C4-2B (cell line): ENCODE data around the gene C1QTNF1.

ENCODE experiments used
- H3K27ac ChIP-seq: fragments of 450-650 bp; 2 replicates; pipeline ENCODE4 v1.5.1; 2017
- ZFX ChIP-seq: fragments of 450-650 bp; IDR thresholded peaks from 2 replicates; pipeline ENCODE4 v1.6.1; 2017
- TF ChIP-seq, protein P1 (sequence below): fragments of 450-650 bp; conservative IDR thresholded peaks from 2 replicates; pipeline ENCODE4 v1.5.1; 2017; ENCODE audit warnings: mild to moderate bottlenecking

Gene C1QTNF1

DNA sequence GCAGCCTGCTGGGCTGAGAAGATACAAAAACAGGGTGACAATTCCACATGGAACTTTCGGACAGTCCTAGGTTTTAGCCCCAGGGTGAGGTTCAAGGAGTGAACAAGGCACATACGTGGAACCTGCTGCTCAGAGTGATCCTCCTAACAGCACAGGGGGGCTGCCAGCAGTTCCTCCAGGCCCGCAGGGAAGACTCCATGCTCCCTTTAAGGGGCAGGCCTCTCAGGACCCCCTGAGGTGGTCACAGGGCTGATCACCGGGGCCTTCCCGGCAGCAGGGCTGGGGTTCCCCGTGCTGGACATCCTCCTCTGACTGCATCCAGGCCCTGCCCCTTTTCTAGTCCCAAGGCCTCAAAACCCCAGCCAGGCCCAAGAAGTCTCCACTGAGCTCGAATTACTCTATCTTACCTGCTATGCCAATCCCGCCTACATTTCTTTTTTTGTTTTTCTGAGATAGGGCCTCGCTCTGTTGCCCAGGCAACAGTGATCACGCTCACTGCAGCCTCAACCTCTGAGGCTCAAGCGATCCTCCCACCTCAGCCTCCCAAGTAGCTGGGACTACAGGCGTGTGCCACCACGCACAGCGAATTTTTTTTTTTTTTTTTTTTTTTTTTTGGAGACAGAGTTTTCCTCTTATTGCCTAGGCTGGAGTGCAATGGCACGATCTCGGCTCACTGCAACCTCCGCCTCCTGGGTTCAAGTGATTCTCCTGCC is 24.8 kb upstream of the C1QTNF1 start:
- H3K27ac ChIP-seq = peak overlapping the region; percentile 89
- TF ChIP-seq ZFX = no peak; the same call in 1 of the 2 replicates
- TF ChIP-seq, protein P1, sequence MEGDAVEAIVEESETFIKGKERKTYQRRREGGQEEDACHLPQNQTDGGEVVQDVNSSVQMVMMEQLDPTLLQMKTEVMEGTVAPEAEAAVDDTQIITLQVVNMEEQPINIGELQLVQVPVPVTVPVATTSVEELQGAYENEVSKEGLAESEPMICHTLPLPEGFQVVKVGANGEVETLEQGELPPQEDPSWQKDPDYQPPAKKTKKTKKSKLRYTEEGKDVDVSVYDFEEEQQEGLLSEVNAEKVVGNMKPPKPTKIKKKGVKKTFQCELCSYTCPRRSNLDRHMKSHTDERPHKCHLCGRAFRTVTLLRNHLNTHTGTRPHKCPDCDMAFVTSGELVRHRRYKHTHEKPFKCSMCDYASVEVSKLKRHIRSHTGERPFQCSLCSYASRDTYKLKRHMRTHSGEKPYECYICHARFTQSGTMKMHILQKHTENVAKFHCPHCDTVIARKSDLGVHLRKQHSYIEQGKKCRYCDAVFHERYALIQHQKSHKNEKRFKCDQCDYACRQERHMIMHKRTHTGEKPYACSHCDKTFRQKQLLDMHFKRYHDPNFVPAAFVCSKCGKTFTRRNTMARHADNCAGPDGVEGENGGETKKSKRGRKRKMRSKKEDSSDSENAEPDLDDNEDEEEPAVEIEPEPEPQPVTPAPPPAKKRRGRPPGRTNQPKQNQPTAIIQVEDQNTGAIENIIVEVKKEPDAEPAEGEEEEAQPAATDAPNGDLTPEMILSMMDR = no peak

DNA sequence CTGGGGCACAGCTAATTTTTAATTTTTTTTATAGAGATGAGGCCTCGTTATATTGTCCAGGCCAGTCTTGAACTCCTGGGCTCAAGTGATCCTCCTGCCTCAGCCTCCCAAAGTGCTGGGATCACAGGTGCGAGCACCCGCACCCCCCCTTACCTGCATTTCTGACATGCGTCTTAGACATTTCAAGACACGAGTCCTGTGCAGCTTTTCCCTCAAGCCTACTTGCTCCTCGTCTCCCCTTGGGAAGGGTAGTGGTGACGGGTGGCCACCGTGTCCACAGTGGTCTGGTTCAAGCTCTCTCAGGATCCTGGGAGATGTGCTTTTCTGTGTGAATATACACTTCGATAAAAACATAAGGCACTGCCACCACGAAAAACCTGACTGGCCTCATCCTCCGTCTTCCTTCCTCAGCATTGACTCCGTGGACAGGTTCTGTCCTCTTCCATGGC is 24.0 kb upstream of the C1QTNF1 start:
- H3K27ac ChIP-seq = peak overlapping the region; percentile 89

DNA sequence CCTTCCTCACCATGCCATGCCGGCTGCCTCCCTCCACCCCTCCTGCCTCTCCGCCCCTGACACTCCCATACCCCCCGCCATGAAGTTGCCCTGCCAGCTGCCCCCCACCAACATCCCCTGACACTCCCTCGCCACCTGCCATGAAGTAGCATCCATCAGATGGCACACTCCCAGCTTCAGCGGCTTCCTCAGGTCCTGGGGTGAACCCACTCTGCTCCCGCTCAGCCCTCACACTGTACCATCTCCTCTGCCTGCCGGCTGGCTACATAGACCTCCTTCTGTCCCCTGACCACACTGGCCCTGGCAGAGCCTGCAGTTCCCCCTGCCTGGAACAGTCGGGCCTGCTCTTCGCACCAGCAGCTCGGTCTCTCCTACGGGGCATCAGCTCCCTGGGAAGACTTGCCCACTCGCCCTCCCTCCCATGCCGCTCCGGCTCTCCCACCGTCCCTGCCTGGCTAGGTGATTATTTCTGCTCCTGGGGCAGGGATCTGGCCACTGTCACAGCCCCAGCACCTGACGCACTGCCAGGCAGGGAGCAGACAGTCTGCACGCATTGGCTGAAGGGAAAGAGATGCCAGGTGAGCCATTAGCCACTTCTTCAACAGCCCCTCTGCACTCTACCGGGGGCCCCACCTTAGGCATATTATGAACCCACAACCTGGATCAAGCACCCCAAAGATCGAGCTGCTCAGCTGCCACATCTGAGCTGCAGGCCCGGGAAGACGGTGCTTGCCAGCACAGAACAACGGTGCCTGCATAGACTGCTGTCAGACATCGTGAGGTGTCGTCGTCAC is 23.4 kb upstream of the C1QTNF1 start:
- TF ChIP-seq, protein P1 = no peak
- TF ChIP-seq ZFX = no peak
- peak overlapping the region; percentile 89 for H3K27ac ChIP-seq

More for the DNA sequence above, 24.0 kb upstream of the C1QTNF1 start:
- TF ChIP-seq, protein P1 = no peak
- no peak for TF ChIP-seq ZFX

DNA sequence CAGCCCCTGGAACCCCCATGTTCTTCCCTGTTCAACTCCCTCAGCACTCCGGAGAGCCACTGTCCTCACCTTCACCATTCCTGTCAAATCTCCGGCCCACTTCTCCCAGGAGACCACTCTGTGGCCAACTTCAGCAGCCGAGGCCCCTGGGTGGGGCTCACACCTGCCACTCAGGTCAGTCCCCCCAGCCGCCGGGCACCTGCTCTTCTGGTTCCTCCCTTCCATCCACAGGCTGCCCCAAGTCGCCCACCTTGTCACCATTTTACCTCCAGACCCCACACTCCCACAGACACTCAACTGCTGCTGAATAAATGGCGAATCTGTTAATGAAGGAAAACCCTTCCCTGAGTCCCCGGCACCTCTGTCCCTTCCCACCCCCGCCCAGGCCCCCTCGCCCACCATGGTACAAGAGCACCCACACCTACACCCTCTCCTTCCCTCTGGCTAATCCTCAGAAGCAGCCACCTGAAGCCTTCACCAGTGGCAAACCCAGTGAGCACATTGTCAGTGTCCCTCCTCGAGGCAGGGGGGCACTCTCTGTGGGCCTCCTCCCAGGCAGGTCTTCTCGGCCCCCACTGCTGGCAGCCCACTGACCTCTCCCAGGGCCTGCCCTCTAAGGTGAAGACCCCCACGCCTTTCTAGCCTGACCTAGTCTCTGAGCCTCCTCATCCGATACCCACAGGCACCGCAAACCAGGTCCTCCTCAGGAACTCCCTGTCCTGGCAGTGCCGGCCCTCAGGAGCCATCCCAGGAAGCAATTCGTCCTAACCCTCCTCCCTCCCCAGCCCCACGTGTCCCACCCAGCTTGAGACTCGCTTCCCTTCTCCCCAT is 22.6 kb upstream of the C1QTNF1 start:
- peak overlapping the region; percentile 89 for H3K27ac ChIP-seq
- TF ChIP-seq, protein P1 = no peak
- no peak for TF ChIP-seq ZFX

DNA sequence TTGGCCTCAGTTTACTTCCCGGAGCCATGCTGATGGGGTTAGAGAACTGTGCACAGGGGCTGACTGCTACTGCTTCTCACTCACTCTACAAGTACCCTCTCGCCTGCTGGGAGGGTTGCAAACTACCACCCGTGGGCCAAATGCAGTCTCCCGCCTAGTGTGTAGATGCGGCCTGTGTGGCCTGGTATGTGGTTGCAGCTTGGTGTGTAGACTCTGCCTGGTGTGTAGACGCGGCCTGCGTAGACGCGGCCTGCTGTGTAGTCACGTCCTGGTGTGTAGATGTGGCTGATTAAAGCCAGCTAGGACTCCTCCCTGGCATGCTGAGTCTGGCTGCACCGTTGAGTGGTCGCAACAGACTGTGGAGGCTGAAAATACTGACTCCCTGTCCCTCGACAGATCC is 21.7 kb upstream of the C1QTNF1 start:
- TF ChIP-seq, protein P1 = no peak
- no peak for TF ChIP-seq ZFX
- peak overlapping the region; percentile 89 for H3K27ac ChIP-seq

DNA sequence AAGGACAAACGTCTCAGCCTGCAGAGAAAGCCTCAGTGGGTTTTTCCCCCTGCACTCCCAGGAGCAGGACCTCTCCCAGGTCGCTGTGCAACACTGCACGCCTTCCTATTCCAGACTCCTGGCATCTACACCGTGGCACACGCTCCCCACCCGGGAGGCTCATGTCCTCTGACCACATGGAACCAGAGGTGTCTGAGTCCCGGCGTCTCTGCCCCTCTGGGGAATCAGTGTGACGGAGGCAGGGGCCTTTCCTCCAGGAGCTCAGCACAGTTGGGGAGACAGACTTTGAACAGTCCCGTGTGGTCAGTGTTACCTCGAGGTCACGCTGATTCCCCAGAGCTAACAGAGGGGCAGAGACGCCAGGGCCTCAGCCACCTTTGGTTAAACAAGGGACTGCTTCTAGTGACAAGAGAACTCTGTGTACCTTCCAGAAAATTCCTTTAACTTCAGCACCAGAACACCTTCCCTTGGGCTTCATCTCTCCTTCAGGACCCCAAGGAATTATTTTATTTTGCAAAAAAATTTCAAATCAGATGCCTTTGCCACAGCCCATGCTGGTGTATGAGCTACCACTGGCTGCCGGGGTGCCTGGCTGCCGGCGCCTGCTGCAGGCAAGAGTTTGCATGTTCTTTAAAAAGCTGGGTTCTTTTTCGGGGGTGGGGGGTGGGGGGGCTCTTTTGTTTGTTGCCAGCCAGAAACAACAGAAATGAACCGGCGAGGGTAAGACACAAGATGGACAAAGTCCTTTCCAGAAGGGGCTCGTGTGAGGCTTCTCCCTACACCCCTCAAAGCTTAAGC is 21.0 kb upstream of the C1QTNF1 start:
- H3K27ac ChIP-seq = peak overlapping the region; percentile 89
- TF ChIP-seq, protein P1 = no peak
- TF ChIP-seq ZFX = no peak
